Measurements from ENCODE around the gene ZSWIM5. TPM values are rescaled to one million over a fixed set of nuclear protein-coding genes. Genes with fewer than 3 reads are reported as not detected.

ZSWIM5 gene
- total RNA-seq, 1 experiment from 2014 or later: 1.4 TPM

DNA sequence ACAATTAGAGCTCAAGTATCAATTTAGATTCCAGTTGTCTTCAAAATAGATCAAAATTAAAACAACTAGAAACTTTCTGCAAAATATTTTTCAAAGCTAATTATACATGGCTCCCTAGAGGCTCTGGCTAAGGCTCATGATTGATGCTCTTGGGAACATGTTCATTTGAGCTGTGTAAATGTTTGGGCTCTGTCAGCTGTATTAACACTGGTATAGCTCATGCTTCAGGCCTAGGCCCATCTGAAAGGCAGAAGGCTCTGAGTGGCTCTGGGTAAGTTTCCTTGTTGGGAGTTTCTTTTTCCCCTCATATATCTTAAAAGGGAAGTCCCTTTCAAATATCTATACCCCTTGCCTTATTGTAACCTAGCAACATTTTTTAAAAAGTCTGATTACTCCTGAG is 113.1 kb downstream of the ZSWIM5 start:
- H3F3A ChIP-seq (ENCODE audit: low read length, unreplicated experiment): no peaks in the 10 kb centered on the region
- DNase-seq: no peak
- TF ChIP-seq CTCF (conservative IDR thresholded peaks at IDR 0.05; ENCODE audit: low read depth, low read length): no peak
- no peak for TF ChIP-seq EZH2 (IDR thresholded peaks at IDR 0.05; ENCODE audit: low read length, unreplicated experiment)
- TF ChIP-seq EZH2phosphoT487 (IDR thresholded peaks at IDR 0.05; ENCODE audit: borderline replicate concordance, low read length): no peak
- H3K4me1 ChIP-seq (ENCODE audit: insufficient read depth, low read length): no peaks in the 10 kb centered on the region
- ChIA-PET CTCF (no interaction called here), POLR2A (ENCODE audit: unreplicated experiment) (no interaction called here)
- H3K9ac ChIP-seq (ENCODE audit: low read length): no peak overlapping the region
- no peaks in the 10 kb centered on the region for H3K79me2 ChIP-seq (ENCODE audit: low read length)
- no peaks in the 10 kb centered on the region for H3K27me3 ChIP-seq (ENCODE audit: low read length)
- H3K36me3 ChIP-seq (ENCODE audit: low read depth, low read length): no peaks in the 10 kb centered on the region
- no peak for ATAC-seq
- intact Hi-C loops (cut with micrococcal nuclease): no loop called here
- H3K9me3 ChIP-seq (ENCODE audit: low read length): no peaks in the 10 kb centered on the region
- no peak overlapping the region for H2AFZ ChIP-seq (ENCODE audit: low read length)
- no peaks in the 10 kb centered on the region for H3K9me2 ChIP-seq (replicated peaks; ENCODE audit: low read length)
- H4K20me1 ChIP-seq (ENCODE audit: low read length): no peaks in the 10 kb centered on the region
- no TSS peak for BruUV-seq (replicated peaks)
- no peak overlapping the region for H3K4me3 ChIP-seq (ENCODE audit: low read length)
- no peak overlapping the region for H3K27ac ChIP-seq (ENCODE audit: low read length)
- H3K4me2 ChIP-seq (ENCODE audit: low read length): no peak overlapping the region

DNA sequence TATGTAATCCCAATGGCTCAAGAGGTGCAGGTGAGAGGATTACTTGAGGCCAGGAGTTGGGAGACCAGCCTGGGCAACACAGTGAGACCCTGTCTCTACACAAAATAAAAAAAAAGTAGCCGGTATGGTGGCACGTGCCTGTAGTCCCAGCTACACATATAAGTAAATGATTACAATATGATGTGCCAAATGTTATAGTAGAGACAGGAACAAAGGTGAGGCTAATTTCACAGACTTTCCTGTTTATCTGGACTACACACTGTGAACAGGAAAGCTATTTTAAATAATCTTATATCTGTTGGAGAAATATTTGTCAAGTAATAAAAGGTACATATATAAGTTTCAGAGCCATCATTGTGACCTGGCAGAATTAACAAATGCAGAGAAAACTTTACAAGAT is 116.7 kb downstream of the ZSWIM5 start:
- ChIA-PET CTCF (no interaction called here), POLR2A (ENCODE audit: unreplicated experiment) (no interaction called here)
- Histone ChIP-seq H2AFZ (ENCODE audit: low read length) (no peak overlapping the region), H3K4me3 (ENCODE audit: low read length) (no peak overlapping the region), H3K27ac (ENCODE audit: low read length) (no peak overlapping the region), H3K4me2 (ENCODE audit: low read length) (no peak overlapping the region), H3K4me1 (ENCODE audit: insufficient read depth, low read length) (no peaks in the 10 kb centered on the region), H4K20me1 (ENCODE audit: low read length) (no peaks in the 10 kb centered on the region), H3K9me2 (replicated peaks; ENCODE audit: low read length) (no peaks in the 10 kb centered on the region), H3K36me3 (ENCODE audit: low read depth, low read length) (no peaks in the 10 kb centered on the region), H3K9me3 (ENCODE audit: low read length) (no peaks in the 10 kb centered on the region), H3K27me3 (ENCODE audit: low read length) (no peaks in the 10 kb centered on the region), H3K9ac (ENCODE audit: low read length) (no peak overlapping the region), H3F3A (ENCODE audit: low read length, unreplicated experiment) (no peaks in the 10 kb centered on the region), H3K79me2 (ENCODE audit: low read length) (no peaks in the 10 kb centered on the region)
- DNase-seq: no peak
- TF ChIP-seq CTCF (conservative IDR thresholded peaks at IDR 0.05; ENCODE audit: low read depth, low read length) (no peak), EZH2 (IDR thresholded peaks at IDR 0.05; ENCODE audit: low read length, unreplicated experiment) (no peak), EZH2phosphoT487 (IDR thresholded peaks at IDR 0.05; ENCODE audit: borderline replicate concordance, low read length) (no peak)
- no TSS peak for BruUV-seq (replicated peaks)
- ATAC-seq: no peak
- intact Hi-C loops (cut with micrococcal nuclease): no loop called here

DNA sequence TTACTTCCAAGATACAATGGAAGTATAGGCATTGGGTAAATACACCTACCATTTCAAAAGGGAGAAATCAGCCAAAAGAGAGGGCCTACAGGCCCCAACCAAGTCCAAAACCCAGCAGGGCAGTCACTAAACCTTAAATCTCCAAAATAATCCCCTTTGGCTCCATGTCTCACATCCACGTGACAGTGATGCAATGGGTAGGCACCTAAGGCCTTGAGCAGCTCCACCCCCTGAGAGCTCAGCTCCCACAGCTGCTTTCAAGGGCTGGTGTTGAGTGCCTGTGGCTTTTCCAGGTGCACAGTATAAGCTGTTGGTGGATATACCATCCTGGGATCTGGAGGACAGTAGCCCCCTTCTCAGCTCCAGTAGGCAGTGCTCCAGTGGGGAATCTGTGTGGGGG is 121.8 kb downstream of the ZSWIM5 start:
- Histone ChIP-seq H2AFZ (ENCODE audit: low read length) (no peak overlapping the region), H4K20me1 (ENCODE audit: low read length) (no peaks in the 10 kb centered on the region), H3K4me1 (ENCODE audit: insufficient read depth, low read length) (no peaks in the 10 kb centered on the region), H3K79me2 (ENCODE audit: low read length) (no peaks in the 10 kb centered on the region), H3K9me2 (replicated peaks; ENCODE audit: low read length) (no peaks in the 10 kb centered on the region), H3K27me3 (ENCODE audit: low read length) (no peaks in the 10 kb centered on the region), H3K4me3 (ENCODE audit: low read length) (no peak overlapping the region), H3F3A (ENCODE audit: low read length, unreplicated experiment) (no peaks in the 10 kb centered on the region), H3K9ac (ENCODE audit: low read length) (no peak overlapping the region), H3K4me2 (ENCODE audit: low read length) (no peak overlapping the region), H3K36me3 (ENCODE audit: low read depth, low read length) (no peaks in the 10 kb centered on the region), H3K9me3 (ENCODE audit: low read length) (no peaks in the 10 kb centered on the region), H3K27ac (ENCODE audit: low read length) (no peak overlapping the region)
- intact Hi-C loops (cut with micrococcal nuclease): no loop called here
- ChIA-PET POLR2A (ENCODE audit: unreplicated experiment) (no interaction called here), CTCF (no interaction called here)
- TF ChIP-seq CTCF (conservative IDR thresholded peaks at IDR 0.05; ENCODE audit: low read depth, low read length): no peak
- no peak for TF ChIP-seq EZH2 (IDR thresholded peaks at IDR 0.05; ENCODE audit: low read length, unreplicated experiment)
- TF ChIP-seq EZH2phosphoT487 (IDR thresholded peaks at IDR 0.05; ENCODE audit: borderline replicate concordance, low read length): no peak
- DNase-seq: no peak
- BruUV-seq (replicated peaks): no TSS peak
- no peak for ATAC-seq

All from PC-3 (cell line).